Astrocyte of the spinal cord (primary cell): ENCODE data around the gene CD248.

Source experiments
- DNase-seq: peaks from one replicate; pipeline ENCODE4 v3.0.0; 2011; ENCODE audit warnings: low read depth, low spot score
- H3K4me3 ChIP-seq: 2 replicates; pipeline ENCODE4 v1.5.1; 2011; ENCODE audit warnings: low read depth, mild to moderate bottlenecking, low read length, moderate library complexity
- in situ Hi-C: cut with HindIII; loops from 2 replicates; pipeline ENCODE4 v1.10.0; 2017; ENCODE audit warnings: low sequenced_read_pairs
- TF ChIP-seq, protein P1 (sequence below): IDR thresholded peaks from 2 replicates; pipeline ENCODE4 v1.5.1; 2012; ENCODE audit warnings: low read depth, mild to moderate bottlenecking, low read length, inconsistent platforms

Gene CD248

DNA sequence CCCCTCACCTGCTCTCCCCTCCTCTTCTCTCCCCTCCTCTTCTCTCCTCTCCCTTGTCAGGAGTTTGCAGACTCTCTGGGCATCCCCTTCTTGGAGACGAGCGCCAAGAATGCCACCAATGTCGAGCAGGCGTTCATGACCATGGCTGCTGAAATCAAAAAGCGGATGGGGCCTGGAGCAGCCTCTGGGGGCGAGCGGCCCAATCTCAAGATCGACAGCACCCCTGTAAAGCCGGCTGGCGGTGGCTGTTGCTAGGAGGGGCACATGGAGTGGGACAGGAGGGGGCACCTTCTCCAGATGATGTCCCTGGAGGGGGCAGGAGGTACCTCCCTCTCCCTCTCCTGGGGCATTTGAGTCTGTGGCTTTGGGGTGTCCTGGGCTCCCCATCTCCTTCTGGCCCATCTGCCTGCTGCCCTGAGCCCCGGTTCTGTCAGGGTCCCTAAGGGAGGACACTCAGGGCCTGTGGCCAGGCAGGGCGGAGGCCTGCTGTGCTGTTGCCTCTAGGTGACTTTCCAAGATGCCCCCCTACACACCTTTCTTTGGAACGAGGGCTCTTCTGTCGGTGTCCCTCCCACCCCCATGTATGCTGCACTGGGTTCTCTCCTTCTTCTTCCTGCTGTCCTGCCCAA is 40.7 kb downstream of the CD248 start:
- in situ Hi-C loops = no loop called here
- TF ChIP-seq, protein P1, sequence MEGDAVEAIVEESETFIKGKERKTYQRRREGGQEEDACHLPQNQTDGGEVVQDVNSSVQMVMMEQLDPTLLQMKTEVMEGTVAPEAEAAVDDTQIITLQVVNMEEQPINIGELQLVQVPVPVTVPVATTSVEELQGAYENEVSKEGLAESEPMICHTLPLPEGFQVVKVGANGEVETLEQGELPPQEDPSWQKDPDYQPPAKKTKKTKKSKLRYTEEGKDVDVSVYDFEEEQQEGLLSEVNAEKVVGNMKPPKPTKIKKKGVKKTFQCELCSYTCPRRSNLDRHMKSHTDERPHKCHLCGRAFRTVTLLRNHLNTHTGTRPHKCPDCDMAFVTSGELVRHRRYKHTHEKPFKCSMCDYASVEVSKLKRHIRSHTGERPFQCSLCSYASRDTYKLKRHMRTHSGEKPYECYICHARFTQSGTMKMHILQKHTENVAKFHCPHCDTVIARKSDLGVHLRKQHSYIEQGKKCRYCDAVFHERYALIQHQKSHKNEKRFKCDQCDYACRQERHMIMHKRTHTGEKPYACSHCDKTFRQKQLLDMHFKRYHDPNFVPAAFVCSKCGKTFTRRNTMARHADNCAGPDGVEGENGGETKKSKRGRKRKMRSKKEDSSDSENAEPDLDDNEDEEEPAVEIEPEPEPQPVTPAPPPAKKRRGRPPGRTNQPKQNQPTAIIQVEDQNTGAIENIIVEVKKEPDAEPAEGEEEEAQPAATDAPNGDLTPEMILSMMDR = no peak
- no peak for DNase-seq
- no peak overlapping the region for H3K4me3 ChIP-seq

DNA sequence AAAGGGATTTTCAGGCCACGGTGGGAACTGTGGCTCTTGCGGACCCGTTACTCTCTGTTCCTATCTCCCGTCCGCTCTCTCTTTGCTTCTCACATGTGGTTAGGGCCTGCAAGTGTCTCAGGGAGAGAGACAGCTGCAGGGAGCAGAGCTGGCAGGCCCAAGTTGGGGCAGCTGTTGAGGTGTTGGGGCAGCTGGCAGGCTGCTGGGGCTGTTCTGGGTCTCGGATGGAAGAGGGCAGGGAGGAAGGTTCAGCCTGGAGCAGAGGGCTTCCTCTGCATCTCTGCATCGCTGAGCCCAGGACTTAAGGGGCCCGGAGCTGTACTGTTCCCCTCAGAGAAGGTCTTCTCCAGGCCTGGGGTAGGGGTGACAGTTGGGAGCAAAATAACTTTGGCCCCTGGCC is 41.4 kb downstream of the CD248 start:
- no peak overlapping the region for H3K4me3 ChIP-seq
- DNase-seq = no peak
- in situ Hi-C loops = no loop called here
- TF ChIP-seq, protein P1 = no peak

DNA sequence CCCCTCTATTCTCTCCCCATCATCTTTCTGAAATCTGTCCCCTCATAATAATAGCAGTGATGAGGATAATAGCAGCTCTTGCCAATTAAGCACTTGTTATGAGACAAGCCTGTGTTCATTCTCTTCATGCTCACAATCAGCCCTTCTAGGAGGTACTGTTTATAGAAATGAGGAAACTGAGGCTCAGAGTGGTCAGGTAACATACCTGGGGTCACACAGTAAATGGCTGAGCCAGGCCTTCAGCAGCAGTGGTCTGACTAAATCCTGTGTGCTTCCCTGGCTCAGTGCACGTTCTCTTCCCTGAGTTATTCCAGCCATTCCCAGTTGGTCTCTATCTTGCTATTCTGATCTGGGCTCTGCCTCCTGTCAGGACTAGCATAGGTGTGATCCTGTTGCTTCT is 42.6 kb downstream of the CD248 start:
- DNase-seq = no peak
- in situ Hi-C loops = no loop called here
- TF ChIP-seq, protein P1 = no peak
- no peak overlapping the region for H3K4me3 ChIP-seq

DNA sequence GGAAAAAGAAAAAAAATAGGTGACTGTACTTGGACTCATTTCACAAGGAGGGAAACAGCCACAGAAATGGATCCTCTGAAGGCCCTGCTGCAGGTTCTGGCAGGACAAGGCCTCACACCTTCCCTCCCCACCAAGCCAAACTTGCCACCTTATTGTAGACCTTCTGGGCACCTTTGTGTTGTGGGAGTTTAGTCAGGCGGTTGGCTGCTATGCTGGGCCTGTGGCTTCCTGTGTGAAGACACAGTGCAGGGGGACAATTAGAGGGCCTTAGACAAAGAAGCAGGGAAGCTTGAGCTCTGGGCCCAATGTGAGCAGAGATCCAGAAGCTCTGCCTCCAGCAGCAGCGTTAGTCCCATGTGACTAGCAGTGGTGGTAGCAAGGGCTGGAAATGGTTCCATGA is 44.2 kb downstream of the CD248 start:
- TF ChIP-seq, protein P1 = no peak
- in situ Hi-C loops = no loop called here
- no peak for DNase-seq
- no peak overlapping the region for H3K4me3 ChIP-seq

DNA sequence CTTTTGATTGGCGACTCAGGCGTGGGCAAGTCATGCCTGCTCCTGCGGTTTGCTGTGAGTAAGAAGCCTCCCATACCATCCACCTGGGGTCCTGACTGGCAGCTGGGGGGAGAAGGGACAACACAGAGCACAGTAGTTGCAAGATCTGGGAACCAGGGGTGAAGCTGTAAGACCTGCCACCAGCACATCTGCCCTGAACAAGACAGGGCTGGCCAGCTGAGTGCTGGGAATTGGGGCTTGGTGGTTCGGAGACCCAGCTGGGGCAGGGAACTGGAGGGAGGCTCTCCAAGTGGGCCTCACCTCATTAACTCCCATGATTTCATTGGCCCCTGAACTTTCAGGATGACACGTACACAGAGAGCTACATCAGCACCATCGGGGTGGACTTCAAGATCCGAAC is 45.0 kb downstream of the CD248 start:
- in situ Hi-C loops = no loop called here

DNA sequence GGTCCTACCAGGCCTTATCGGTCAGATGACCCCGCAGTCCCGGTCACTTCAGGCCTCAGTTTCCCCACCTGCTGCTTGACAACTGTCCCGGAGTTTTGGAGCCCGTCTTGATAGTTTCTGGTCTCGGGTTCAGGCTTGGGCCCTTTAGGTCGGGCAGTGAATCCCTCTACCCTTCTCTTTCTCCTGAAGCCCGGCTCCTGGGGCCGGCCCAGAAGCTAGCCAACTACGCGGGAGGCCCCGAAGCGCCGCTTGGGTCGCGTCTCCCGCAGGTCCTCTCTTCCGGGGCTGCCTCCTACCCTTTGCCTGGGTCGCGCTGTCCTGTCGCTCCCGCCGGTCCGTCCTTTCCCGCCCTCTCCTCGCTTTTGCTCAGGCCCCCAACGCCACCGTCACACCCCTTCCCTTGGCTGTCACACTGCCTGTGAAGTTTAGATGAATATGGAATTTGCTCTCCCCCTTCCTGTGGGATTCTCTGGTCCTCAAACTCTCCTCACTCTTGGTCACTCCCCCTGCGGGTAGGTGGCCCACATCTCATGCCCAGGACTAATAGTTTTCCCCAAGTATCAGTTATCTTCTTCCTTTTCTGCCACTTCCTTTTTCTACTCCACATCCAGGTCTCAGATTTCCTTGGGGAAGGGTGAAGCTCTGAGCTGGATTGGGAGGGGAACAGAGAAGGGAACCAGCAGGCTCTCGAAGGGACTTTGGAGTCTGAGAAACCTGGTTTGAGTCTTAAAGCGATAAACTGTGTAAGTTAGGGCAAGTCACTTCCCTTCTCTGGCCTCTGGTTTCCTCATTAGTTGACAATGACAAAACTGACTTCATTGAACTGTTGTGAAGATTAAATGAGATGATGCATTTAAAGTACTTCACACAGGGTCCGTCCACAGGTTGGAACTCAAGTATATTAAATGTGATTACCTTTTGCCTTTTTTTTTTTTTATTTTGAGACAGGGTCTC is 47.6 kb downstream of the CD248 start:
- peak; percentile 23 for DNase-seq
- in situ Hi-C loops = no loop called here
- H3K4me3 ChIP-seq = peak overlapping the region; percentile 92
- TF ChIP-seq, protein P1 = peak; percentile 36

More for the DNA sequence above, 45.0 kb downstream of the CD248 start:
- TF ChIP-seq, protein P1 = no peak
- no peak overlapping the region for H3K4me3 ChIP-seq
- no peak for DNase-seq
